Upper lobe of left lung (tissue), 4 donors: ENCODE results near the gene CYP26B1.

Experiments
- CTCF ChIP-seq, 6 experiments: fragments of 450-650 bp in 4 of 6; fragments of 200-600 bp in 2 of 6; sonication (generic) in 2 of 6; IDR thresholded peaks; one replicate each; pipeline ENCODE4 v1.5.1; 2016 to 2019; ENCODE audit warnings: antibody characterized with exemption in 6 of 6
- POLR2A ChIP-seq, 4 donors: fragments of 450-650 bp; IDR thresholded peaks; one replicate each; pipeline ENCODE4 v1.5.1; 2016 to 2017; ENCODE audit warnings: antibody characterized with exemption in 4 of 4, mild to moderate bottlenecking in 2 of 4

GRCh38 chr2:72083751-72084583 lies 63.7 kb downstream of the CYP26B1 start:
- TF ChIP-seq CTCF (IDR thresholded peaks at IDR 0.05) = no peak
- TF ChIP-seq POLR2A (IDR thresholded peaks at IDR 0.05) = no peak
